Measurements from ENCODE around the gene TADA2B.

TADA2B gene

DNA sequence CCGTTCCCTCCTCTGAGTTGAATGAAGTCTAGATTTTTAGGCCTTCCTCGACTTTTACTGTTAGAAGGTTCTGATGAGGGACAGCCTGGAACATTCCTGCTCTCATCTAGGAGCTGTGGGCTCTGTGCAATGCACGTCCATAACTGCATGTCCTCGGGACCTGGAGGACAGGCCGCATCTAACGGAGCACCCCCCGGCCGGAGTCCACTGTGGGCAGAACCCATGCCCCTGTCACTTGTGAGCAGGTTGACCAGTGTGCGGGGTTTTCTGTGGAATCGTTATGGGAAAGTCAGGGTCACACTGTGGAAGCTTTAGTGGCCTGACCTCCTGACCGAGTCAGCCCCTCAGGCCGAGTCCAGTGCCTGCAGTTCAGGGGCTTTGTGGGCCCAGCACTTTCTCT is 19.3 kb upstream of the TADA2B start:
- no peak overlapping the region for H3K4me3 ChIP-seq (ENCODE audit: low read depth, low read length)

DNA sequence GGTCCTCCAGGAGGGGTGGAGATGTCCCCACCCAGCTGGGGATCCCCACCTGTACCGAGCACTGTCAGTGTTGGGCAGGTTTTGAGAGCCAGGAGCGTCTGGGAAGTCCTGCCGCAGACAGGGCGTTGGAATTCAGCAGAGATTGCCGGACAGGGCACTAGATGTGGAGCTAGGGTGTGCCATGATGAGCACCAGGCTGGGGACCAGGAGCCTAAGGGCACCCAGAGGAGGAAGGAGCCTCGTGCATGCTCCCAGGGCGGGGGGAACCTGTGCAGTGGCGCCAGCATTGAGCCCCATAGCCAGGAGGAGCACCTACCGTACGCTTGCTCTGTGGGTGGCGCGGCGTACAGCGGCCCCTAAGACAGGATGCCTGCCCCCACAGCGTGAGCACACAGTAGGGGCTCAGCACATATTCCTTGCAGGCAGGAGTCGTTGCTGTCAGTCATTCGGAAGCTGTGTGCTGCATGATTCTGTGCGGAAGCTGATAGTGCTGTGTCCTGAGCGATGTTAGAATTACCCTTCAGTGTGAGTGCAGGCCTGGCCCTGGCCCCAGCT is 18.8 kb upstream of the TADA2B start:
- H3K4me3 ChIP-seq (ENCODE audit: low read depth, low read length) = no peak overlapping the region
- TF ChIP-seq, protein P1, sequence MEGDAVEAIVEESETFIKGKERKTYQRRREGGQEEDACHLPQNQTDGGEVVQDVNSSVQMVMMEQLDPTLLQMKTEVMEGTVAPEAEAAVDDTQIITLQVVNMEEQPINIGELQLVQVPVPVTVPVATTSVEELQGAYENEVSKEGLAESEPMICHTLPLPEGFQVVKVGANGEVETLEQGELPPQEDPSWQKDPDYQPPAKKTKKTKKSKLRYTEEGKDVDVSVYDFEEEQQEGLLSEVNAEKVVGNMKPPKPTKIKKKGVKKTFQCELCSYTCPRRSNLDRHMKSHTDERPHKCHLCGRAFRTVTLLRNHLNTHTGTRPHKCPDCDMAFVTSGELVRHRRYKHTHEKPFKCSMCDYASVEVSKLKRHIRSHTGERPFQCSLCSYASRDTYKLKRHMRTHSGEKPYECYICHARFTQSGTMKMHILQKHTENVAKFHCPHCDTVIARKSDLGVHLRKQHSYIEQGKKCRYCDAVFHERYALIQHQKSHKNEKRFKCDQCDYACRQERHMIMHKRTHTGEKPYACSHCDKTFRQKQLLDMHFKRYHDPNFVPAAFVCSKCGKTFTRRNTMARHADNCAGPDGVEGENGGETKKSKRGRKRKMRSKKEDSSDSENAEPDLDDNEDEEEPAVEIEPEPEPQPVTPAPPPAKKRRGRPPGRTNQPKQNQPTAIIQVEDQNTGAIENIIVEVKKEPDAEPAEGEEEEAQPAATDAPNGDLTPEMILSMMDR (IDR thresholded peaks at IDR 0.05; ENCODE audit: borderline replicate concordance, insufficient read depth, low read depth, low read length) = no peak

More for the DNA sequence above, 19.3 kb upstream of the TADA2B start:
- TF ChIP-seq, protein P1 (IDR thresholded peaks at IDR 0.05; ENCODE audit: borderline replicate concordance, insufficient read depth, low read depth, low read length) = no peak

DNA sequence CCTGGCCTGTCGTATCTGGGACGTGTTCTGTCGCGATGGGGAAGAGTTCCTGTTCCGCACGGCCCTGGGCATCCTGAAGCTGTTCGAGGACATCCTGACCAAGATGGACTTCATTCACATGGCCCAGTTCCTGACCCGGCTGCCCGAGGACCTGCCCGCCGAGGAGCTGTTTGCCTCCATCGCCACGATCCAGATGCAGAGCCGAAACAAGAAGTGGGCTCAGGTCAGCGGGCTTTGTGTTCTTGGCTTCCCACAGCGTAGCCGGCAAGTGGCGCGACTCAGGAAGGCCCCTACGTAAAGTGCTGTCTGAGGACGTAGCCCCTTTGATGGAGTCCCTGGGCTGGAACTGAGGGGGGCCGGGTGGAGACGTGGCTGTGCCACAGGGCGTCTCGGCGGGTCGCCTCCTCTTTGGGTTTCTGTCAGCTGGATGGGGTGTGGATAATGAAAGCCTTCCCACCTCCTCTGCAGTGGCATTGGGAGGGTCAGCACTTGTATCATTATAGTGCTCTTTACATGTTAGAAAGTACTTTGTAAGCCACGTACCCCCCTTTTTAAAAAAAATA is 18.1 kb upstream of the TADA2B start:
- TF ChIP-seq, protein P1 (IDR thresholded peaks at IDR 0.05; ENCODE audit: borderline replicate concordance, insufficient read depth, low read depth, low read length) = no peak

DNA sequence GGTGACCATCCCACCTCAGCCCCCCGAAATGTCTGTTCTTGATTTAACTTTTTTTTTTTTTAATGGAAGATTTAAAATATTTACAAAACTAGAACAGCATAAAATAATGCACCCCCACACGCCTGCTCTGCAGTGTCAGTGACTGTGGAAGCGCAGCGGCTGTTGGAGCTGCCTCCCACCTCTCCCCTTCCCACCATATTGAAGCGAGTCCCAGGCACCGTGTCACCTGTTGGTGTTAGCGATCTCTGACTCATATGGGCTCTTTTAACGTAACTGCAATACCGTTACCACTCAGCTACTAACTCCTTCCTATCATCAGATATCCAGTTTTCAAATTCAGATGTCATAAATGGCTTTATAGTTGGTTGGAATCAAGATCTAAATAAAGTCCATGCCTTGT is 17.1 kb upstream of the TADA2B start:
- H3K4me3 ChIP-seq (ENCODE audit: low read depth, low read length) = no peak overlapping the region
- TF ChIP-seq, protein P1 (IDR thresholded peaks at IDR 0.05; ENCODE audit: borderline replicate concordance, insufficient read depth, low read depth, low read length) = no peak

More for the DNA sequence above, 18.1 kb upstream of the TADA2B start:
- H3K4me3 ChIP-seq (ENCODE audit: low read depth, low read length) = no peak overlapping the region

DNA sequence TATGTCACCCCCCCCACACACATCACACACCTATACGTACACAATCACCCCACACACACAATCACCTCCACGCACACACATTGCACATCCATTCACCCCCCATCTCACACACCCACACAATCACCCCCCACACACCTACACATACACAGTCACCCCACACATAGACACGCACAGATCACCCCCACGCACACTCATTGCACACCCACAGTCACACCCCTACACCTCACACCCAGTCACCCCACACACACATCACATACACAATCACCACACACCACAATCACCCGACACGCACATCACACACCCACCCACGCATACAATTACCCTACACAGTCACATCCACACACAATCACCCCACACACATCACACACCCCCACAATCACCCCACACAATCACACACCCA is 15.9 kb upstream of the TADA2B start:
- TF ChIP-seq, protein P1 (IDR thresholded peaks at IDR 0.05; ENCODE audit: borderline replicate concordance, insufficient read depth, low read depth, low read length) = no peak
- H3K4me3 ChIP-seq (ENCODE audit: low read depth, low read length) = no peak overlapping the region

DNA sequence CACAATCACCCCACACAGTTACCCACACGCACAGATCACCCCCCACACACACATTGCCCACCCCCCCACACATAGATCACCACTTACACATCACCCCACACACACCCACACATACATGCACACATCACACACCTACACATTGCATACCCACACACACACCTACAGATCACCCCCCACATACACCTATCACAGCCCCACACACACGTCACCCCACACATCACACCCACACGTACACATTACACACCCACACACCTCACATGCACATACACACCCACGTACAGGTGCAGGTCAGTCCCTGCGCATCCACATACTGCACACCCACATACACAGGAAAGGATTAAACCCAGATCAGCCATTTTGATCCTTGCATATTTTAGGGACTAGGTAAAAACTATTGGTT is 15.3 kb upstream of the TADA2B start:
- TF ChIP-seq, protein P1 (IDR thresholded peaks at IDR 0.05; ENCODE audit: borderline replicate concordance, insufficient read depth, low read depth, low read length) = no peak
- no peak overlapping the region for H3K4me3 ChIP-seq (ENCODE audit: low read depth, low read length)

DNA sequence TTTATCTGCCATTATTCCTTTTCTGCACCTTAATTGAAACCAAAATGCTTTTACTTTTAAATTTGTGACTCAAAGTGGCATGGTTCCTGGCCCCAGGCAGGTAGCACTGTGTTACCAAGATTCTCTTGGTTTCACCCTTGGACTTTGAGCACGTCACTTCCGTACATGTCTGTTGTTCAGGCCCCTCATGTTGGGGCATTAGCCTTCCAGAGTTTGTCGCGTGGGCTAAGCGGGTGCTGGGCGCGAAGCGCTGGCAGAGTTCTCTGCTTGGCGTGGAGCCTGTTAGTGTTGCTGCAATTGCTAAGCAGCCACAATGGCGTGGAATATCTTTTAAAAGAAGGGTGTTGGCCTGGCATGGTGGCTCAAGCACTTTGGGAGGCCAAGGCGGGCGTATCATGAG is 14.0 kb upstream of the TADA2B start:
- H3K4me3 ChIP-seq (ENCODE audit: low read depth, low read length) = no peak overlapping the region
- TF ChIP-seq, protein P1 (IDR thresholded peaks at IDR 0.05; ENCODE audit: borderline replicate concordance, insufficient read depth, low read depth, low read length) = no peak
